Esophagus squamous epithelium (tissue), 4 donors: ENCODE results near the gene TTC8.

Source experiments
- POLR2A ChIP-seq, 4 donors: fragments of 450-650 bp; IDR thresholded peaks; one replicate each; pipeline ENCODE4 v1.6.1; 2017; ENCODE audit warnings: antibody characterized with exemption in 4 of 4, mild to moderate bottlenecking in 4 of 4, moderate library complexity in 3 of 4
- TF ChIP-seq, protein P1 (sequence below), 6 experiments: fragments of 450-650 bp in 4 of 6; fragments of 200-600 bp in 2 of 6; sonication (generic) in 2 of 6; IDR thresholded peaks; one replicate each; pipeline ENCODE4 v1.5.1; 2016 to 2019; ENCODE audit warnings: antibody characterized with exemption in 6 of 6, mild to moderate bottlenecking in 4 of 6, moderate library complexity in 4 of 6

DNA sequence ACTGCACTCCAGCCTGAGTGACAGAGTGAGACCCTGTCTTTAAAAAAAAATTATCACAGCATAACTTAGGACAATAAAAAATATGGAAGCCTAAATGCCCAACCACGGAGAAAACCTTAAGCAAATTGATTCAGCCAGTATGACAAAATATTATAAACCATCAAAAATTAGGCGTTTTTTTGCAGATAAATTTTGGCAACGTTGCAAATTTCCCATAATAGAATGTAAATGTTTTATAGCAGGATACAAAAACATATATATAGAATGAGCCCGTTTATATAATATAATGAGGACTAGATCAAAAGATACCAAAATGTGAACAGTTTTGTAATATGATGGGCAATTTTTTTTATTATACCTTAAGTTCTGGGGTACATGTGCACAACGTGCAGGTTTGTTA, 24.9 kb upstream of the TTC8 start:
- TF ChIP-seq POLR2A (IDR thresholded peaks at IDR 0.05) = no peak
- TF ChIP-seq, protein P1, sequence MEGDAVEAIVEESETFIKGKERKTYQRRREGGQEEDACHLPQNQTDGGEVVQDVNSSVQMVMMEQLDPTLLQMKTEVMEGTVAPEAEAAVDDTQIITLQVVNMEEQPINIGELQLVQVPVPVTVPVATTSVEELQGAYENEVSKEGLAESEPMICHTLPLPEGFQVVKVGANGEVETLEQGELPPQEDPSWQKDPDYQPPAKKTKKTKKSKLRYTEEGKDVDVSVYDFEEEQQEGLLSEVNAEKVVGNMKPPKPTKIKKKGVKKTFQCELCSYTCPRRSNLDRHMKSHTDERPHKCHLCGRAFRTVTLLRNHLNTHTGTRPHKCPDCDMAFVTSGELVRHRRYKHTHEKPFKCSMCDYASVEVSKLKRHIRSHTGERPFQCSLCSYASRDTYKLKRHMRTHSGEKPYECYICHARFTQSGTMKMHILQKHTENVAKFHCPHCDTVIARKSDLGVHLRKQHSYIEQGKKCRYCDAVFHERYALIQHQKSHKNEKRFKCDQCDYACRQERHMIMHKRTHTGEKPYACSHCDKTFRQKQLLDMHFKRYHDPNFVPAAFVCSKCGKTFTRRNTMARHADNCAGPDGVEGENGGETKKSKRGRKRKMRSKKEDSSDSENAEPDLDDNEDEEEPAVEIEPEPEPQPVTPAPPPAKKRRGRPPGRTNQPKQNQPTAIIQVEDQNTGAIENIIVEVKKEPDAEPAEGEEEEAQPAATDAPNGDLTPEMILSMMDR (IDR thresholded peaks at IDR 0.05) = no peak
